GM23338 (cell line): ENCODE data around the gene SELENOS. TPM values are rescaled to one million over a fixed set of nuclear protein-coding genes. Genes with fewer than 3 reads are reported as not detected.

Source experiments
- ATAC-seq: fragments of 200-7000 bp; cut with Tn5 transposase; 3 replicates; pipeline ENCODE4 v1.9.1; 2020
- DNase-seq: peaks from one replicate; pipeline ENCODE4 v3.0.0-alpha.2; 2015; ENCODE audit warnings: low spot score
- H2AFZ ChIP-seq: fragments of 200-600 bp; sonication (generic); 2 replicates; pipeline ENCODE4 v1.8.0; 2016; ENCODE audit warnings: antibody characterized with exemption, mild to moderate bottlenecking, moderate library complexity
- H3F3A ChIP-seq: fragments of 200-600 bp; sonication (generic); replicated peaks from 2 replicates; pipeline ENCODE4 v1.8.0; 2017; ENCODE audit warnings: antibody characterized with exemption, mixed run types, low read depth
- H3K27ac ChIP-seq: fragments of 200-600 bp; sonication (generic); 2 replicates; pipeline ENCODE4 v1.6.1; 2016; ENCODE audit warnings: low read depth
- H3K27me3 ChIP-seq: fragments of 200-600 bp; sonication (generic); 2 replicates; pipeline ENCODE4 v1.8.0; 2016; ENCODE audit warnings: mild to moderate bottlenecking, mixed run types, moderate library complexity; ENCODE audit not compliant: insufficient read depth
- H3K36me3 ChIP-seq: fragments of 200-600 bp; sonication (generic); 2 replicates; pipeline ENCODE4 v1.8.0; 2016; ENCODE audit warnings: mild to moderate bottlenecking; ENCODE audit not compliant: insufficient read depth
- H3K4me1 ChIP-seq: fragments of 200-600 bp; sonication (generic); 2 replicates; pipeline ENCODE4 v1.8.0; 2016; ENCODE audit warnings: mild to moderate bottlenecking, moderate library complexity; ENCODE audit not compliant: insufficient read depth
- H3K4me2 ChIP-seq: fragments of 200-600 bp; sonication (generic); 2 replicates; pipeline ENCODE4 v1.7.1; 2017; ENCODE audit warnings: mixed run types
- H3K4me3 ChIP-seq: fragments of 200-600 bp; sonication (generic); 2 replicates; pipeline ENCODE4 v1.6.1; 2016; ENCODE audit warnings: mixed run types
- H3K79me2 ChIP-seq: fragments of 200-600 bp; sonication (generic); replicated peaks from 2 replicates; pipeline ENCODE4 v1.8.0; 2017; ENCODE audit warnings: mild to moderate bottlenecking; ENCODE audit not compliant: insufficient read depth
- H3K9me2 ChIP-seq: fragments of 200-600 bp; sonication (generic); 2 replicates; pipeline ENCODE4 v1.8.0; 2017; ENCODE audit not compliant: insufficient read depth
- H4K20me1 ChIP-seq: fragments of 200-600 bp; sonication (generic); replicated peaks from 2 replicates; pipeline ENCODE4 v1.8.0; 2017; ENCODE audit warnings: mild to moderate bottlenecking; ENCODE audit not compliant: insufficient read depth
- H3K27ac Mint-ChIP-seq: 2 replicates; pipeline ENCODE4 v1.8.0; 2020; ENCODE audit warnings: inconsistent platforms, mild to moderate bottlenecking, moderate library complexity, mixed read lengths
- H3K27me3 Mint-ChIP-seq: 3 replicates; pipeline ENCODE4 v1.8.0; 2022; ENCODE audit warnings: low read depth, mild to moderate bottlenecking, moderate library complexity, mixed read lengths, inconsistent platforms; ENCODE audit not compliant: insufficient read depth, poor library complexity
- H3K36me3 Mint-ChIP-seq: 3 replicates; pipeline ENCODE4 v1.8.0; 2021; ENCODE audit warnings: low read depth, mild to moderate bottlenecking, inconsistent platforms, moderate library complexity, mixed read lengths
- H3K4me1 Mint-ChIP-seq: 3 replicates; pipeline ENCODE4 v1.8.0; 2020; ENCODE audit warnings: mild to moderate bottlenecking, inconsistent platforms, mixed read lengths
- H3K4me3 Mint-ChIP-seq: 3 replicates; pipeline ENCODE4 v1.8.0; 2021; ENCODE audit warnings: moderate library complexity, mild to moderate bottlenecking, inconsistent platforms, mixed read lengths
- H3K9me3 Mint-ChIP-seq: 3 replicates; pipeline ENCODE4 v1.8.0; 2020; ENCODE audit warnings: moderate library complexity, mild to moderate bottlenecking, inconsistent platforms, mixed read lengths
- CREB1 ChIP-seq: fragments of 250-450 bp; sonication (Bioruptor Pico); IDR thresholded peaks from 2 replicates; pipeline ENCODE4 v1.5.0; 2020; ENCODE audit warnings: low read depth, mild to moderate bottlenecking, moderate library complexity
- EZH2 ChIP-seq: fragments of 200-600 bp; sonication (generic); IDR thresholded peaks from one replicate; pipeline ENCODE4 v1.8.0; 2017; ENCODE audit warnings: antibody characterized with exemption, mild to moderate bottlenecking, low read depth; ENCODE audit not compliant: unreplicated experiment
- NANOG ChIP-seq: IDR thresholded peaks from 2 replicates; pipeline ENCODE4 v1.6.1; 2016; ENCODE audit warnings: antibody characterized with exemption, borderline replicate concordance
- POLR2AphosphoS5 ChIP-seq: IDR thresholded peaks from 2 replicates; pipeline ENCODE4 v1.6.1; 2016; ENCODE audit warnings: antibody characterized with exemption, low read depth
- ZNF462 ChIP-seq: fragments of 250-450 bp; sonication (Bioruptor Pico); IDR thresholded peaks from 2 replicates; pipeline ENCODE4 v1.5.0; 2020; ENCODE audit warnings: mild to moderate bottlenecking, moderate library complexity
- polyA plus RNA-seq: library from polyadenylated mRNA; unstranded; fragments of >200 nt; fragmentation: Nextera tagmentation; extraction: Ambion mirVana; gene quantifications from 2 replicates; pipeline ENCODE4 v1.2.1, GENCODE V29; 2016
- total RNA-seq: library from RNA; depleted of rRNA; stranded (reverse); fragments of >200 nt; shearing (Covaris generic); gene quantifications from 2 replicates; pipeline ENCODE4 v1.2.3, GENCODE V29; 2014
- TF ChIP-seq, protein P1 (sequence below): IDR thresholded peaks from one replicate; pipeline ENCODE4 v1.6.1; 2018; ENCODE audit warnings: antibody characterized with exemption; ENCODE audit not compliant: unreplicated experiment

Gene SELENOS
- total and polyA plus RNA-seq, 2 experiments from 2014 or later: 37.0 to 106 TPM

- H3K36me3 Mint-ChIP-seq: no peaks in the 10 kb centered on the region; the same call in 2 of the 3 replicates
- no peaks in the 10 kb centered on the region for H3K4me1 ChIP-seq
- H2AFZ ChIP-seq: no peak overlapping the region
- no peak overlapping the region for H3K4me3 Mint-ChIP-seq
- H3F3A ChIP-seq: no peaks in the 10 kb centered on the region
- H3K9me2 ChIP-seq: no peaks in the 10 kb centered on the region
- no peaks in the 10 kb centered on the region for H3K36me3 ChIP-seq
- ATAC-seq (peak; percentile 42), DNase-seq (peak; percentile 41)
- no peak overlapping the region for H3K4me3 ChIP-seq
- H3K4me1 Mint-ChIP-seq: peaks cover 6% of the 10 kb centered on the region; the same call in 2 of the 3 replicates
- no peak overlapping the region for H3K27ac ChIP-seq
- H3K4me2 ChIP-seq: no peak overlapping the region
- no peaks in the 10 kb centered on the region for H4K20me1 ChIP-seq
- no peak overlapping the region for H3K27ac Mint-ChIP-seq
- no peaks in the 10 kb centered on the region for H3K79me2 ChIP-seq
- peaks cover 15% of the 10 kb centered on the region for H3K27me3 Mint-ChIP-seq
- H3K27me3 ChIP-seq: no peaks in the 10 kb centered on the region
- TF ChIP-seq NANOG: no peak
- TF ChIP-seq CREB1: no peak
- TF ChIP-seq, protein P1, sequence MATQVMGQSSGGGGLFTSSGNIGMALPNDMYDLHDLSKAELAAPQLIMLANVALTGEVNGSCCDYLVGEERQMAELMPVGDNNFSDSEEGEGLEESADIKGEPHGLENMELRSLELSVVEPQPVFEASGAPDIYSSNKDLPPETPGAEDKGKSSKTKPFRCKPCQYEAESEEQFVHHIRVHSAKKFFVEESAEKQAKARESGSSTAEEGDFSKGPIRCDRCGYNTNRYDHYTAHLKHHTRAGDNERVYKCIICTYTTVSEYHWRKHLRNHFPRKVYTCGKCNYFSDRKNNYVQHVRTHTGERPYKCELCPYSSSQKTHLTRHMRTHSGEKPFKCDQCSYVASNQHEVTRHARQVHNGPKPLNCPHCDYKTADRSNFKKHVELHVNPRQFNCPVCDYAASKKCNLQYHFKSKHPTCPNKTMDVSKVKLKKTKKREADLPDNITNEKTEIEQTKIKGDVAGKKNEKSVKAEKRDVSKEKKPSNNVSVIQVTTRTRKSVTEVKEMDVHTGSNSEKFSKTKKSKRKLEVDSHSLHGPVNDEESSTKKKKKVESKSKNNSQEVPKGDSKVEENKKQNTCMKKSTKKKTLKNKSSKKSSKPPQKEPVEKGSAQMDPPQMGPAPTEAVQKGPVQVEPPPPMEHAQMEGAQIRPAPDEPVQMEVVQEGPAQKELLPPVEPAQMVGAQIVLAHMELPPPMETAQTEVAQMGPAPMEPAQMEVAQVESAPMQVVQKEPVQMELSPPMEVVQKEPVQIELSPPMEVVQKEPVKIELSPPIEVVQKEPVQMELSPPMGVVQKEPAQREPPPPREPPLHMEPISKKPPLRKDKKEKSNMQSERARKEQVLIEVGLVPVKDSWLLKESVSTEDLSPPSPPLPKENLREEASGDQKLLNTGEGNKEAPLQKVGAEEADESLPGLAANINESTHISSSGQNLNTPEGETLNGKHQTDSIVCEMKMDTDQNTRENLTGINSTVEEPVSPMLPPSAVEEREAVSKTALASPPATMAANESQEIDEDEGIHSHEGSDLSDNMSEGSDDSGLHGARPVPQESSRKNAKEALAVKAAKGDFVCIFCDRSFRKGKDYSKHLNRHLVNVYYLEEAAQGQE: peak; percentile 73
- no peaks in the 10 kb centered on the region; the same call in 2 of the 3 replicates for H3K9me3 Mint-ChIP-seq
These were observed 41.6 kb upstream of the SELENOS start for GRCh38 chr15:101318839-101319238.

GRCh38 chr15:101318147-101318819, 41.0 kb upstream of the SELENOS start:
- no peaks in the 10 kb centered on the region for H3F3A ChIP-seq
- Mint-ChIP-seq H3K27me3 (peaks cover 15% of the 10 kb centered on the region), H3K4me3 (no peak overlapping the region), H3K27ac (no peak overlapping the region), H3K4me1 (peaks cover 6% of the 10 kb centered on the region; the same call in 2 of the 3 replicates), H3K36me3 (no peaks in the 10 kb centered on the region; the same call in 2 of the 3 replicates), H3K9me3 (no peaks in the 10 kb centered on the region; the same call in 2 of the 3 replicates)
- DNase-seq (no peak), ATAC-seq (no peak)
- TF ChIP-seq CREB1: no peak
- no peak overlapping the region for H3K27ac ChIP-seq
- H3K79me2 ChIP-seq: no peaks in the 10 kb centered on the region
- H3K4me3 ChIP-seq: no peak overlapping the region
- no peaks in the 10 kb centered on the region for H3K9me2 ChIP-seq
- no peaks in the 10 kb centered on the region for H3K27me3 ChIP-seq
- H3K4me2 ChIP-seq: no peak overlapping the region
- H4K20me1 ChIP-seq: no peaks in the 10 kb centered on the region
- H3K36me3 ChIP-seq: no peaks in the 10 kb centered on the region
- no peaks in the 10 kb centered on the region for H3K4me1 ChIP-seq
- no peak overlapping the region for H2AFZ ChIP-seq

DNA sequence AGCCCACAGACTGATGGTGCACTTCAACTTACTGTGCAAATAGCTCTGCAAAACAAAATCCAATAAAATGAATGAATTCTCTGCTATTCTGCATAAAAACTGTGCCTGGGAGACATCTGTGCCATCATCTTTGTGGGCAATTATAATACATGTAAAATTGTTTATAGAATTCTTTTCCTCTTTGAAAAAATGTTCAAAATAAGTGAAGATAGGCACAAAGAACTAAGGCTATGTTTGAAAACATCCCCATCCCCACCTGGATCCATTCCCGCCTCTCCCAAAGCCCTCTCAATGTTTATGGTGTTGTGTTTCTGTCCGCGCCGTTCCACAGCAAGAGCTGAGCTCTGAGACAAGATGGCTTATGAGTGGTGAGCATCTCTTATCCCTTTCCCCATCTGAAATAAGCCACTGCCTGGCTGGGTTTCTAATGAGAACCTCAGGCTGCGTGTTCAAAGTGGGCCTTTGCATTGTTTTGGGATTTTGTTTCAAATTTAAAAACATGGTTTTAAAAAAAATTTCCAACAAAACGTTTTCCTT, 40.1 kb upstream of the SELENOS start:
- no peak overlapping the region for H2AFZ ChIP-seq
- H3K36me3 Mint-ChIP-seq: no peaks in the 10 kb centered on the region; the same call in 2 of the 3 replicates
- no peak for TF ChIP-seq ZNF462
- TF ChIP-seq EZH2: no peak
- TF ChIP-seq POLR2AphosphoS5: no peak

More for the DNA sequence above, 40.1 kb upstream of the SELENOS start:
- no peak overlapping the region for H3K4me3 Mint-ChIP-seq
- no peaks in the 10 kb centered on the region; the same call in 2 of the 3 replicates for H3K9me3 Mint-ChIP-seq
- H3K9me2 ChIP-seq: no peaks in the 10 kb centered on the region
- no peak overlapping the region for H3K27ac Mint-ChIP-seq
- H3K4me3 ChIP-seq: no peak overlapping the region
- H3K36me3 ChIP-seq: no peaks in the 10 kb centered on the region
- H4K20me1 ChIP-seq: no peaks in the 10 kb centered on the region
- H3K27me3 Mint-ChIP-seq: peaks cover 15% of the 10 kb centered on the region
- peaks cover 6% of the 10 kb centered on the region; the same call in 2 of the 3 replicates for H3K4me1 Mint-ChIP-seq
- no peaks in the 10 kb centered on the region for H3F3A ChIP-seq
- DNase-seq (no peak), ATAC-seq (no peak)
- H3K4me1 ChIP-seq: no peaks in the 10 kb centered on the region
- H3K4me2 ChIP-seq: no peak overlapping the region
- no peaks in the 10 kb centered on the region for H3K27me3 ChIP-seq
- H3K79me2 ChIP-seq: no peaks in the 10 kb centered on the region
- no peak overlapping the region for H3K27ac ChIP-seq
